Peyer's patch (tissue), 4 donors: Measurements from ENCODE around the gene GRIA4.

ENCODE experiments used
- CTCF ChIP-seq, 6 experiments: fragments of 450-650 bp in 4 of 6; fragments of 200-600 bp in 2 of 6; sonication (generic) in 1 of 6; IDR thresholded peaks; one replicate each; pipeline ENCODE4 v1.5.1; 2017 to 2019; ENCODE audit warnings: antibody characterized with exemption in 6 of 6, mild to moderate bottlenecking in 3 of 6, moderate library complexity in 1 of 6
- POLR2A ChIP-seq, 2 donors: fragments of 450-650 bp; IDR thresholded peaks; one replicate each; pipeline ENCODE4 v1.5.1; 2017; ENCODE audit warnings: antibody characterized with exemption in 2 of 2, mild to moderate bottlenecking in 2 of 2, moderate library complexity in 2 of 2

GRCh38 chr11:105923252-105923651, 313.4 kb downstream of the GRIA4 start:
- TF ChIP-seq CTCF (IDR thresholded peaks at IDR 0.05) (no peak), POLR2A (IDR thresholded peaks at IDR 0.05) (no peak)
